ENCODE measurements around the gene IQGAP3.

The IQGAP3 gene

DNA sequence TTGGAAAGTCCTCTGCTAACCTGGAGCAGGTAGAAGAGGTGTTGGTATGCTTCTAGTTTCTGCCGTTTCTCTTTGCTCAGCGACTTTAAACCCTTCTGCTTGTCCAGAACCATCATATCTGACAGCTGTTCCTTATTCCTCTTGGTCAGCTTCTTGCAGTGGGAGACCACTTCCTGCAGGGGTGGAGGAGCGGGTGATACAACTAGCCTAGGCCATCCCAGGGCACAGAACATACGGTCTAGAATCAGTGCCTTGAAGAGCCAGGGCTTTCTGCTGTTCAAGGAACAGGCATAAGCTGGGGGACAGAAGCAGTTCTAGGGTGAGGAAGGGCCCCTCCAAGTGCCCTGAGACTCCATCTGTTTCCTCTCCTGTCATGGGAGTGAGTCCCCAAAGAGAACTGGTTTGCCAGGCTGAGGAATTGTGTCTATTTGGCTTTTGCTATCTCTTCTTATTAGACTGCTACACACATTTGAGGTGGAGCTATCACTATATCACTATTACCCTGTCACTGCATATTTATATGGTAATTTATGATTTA, 32.5 kb downstream of the IQGAP3 start:
- DNase-seq = no peak

DNA sequence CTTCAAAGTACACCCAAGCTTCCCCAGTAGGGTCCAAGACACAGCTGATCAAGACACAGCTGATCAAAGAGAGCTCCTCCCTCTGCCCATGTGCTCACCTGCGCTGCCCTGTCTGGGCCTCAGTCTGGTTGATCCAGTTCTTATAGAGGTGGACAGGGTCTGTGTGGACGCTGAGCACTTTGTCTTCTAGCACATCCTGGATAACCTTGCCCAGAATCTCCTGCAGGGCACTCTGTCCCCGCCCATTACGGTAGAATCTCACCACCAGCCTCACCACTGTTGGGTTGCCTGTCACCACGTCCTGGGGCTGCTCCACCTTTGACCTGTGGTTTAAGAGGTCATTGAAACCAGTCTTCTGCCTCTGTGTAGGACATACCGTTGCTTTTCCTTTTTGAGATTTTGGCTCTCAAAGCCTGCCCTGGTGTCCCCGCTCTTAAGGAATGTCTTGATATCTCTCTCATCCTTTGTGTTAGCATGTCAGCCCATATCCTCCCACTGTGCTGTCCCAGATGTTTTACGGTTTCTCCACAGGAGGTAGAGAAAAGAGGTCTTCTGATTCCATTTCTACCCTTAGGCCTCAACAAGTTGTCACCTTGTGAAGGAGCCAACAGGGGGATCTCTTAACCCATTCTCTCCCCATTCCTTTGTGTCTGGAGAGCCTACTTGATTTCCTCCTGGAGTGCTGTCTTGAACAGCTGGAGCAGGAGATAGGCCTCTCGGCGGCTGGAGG, 33.5 kb downstream of the IQGAP3 start:
- DNase-seq = no peak

DNA sequence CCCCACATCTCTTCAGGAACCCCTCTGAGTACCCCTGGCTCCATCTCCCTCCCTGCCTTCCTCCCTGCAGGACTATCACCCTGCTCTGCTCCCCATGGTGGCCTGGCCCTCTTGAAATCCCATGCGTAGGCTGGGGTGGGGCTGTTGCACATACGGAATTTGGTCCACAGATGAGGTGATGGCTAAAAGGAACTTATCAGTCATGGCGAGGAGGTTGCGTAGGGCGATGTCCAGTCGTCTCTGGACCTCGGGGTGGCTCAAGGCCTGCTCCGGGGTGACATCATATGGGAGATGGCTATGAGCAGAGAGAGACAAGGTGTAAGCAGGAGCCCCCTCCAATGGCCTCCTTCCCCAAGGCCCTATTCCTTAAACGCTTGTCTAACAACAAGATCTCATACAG, 35.3 kb downstream of the IQGAP3 start:
- DNase-seq = no peak

DNA sequence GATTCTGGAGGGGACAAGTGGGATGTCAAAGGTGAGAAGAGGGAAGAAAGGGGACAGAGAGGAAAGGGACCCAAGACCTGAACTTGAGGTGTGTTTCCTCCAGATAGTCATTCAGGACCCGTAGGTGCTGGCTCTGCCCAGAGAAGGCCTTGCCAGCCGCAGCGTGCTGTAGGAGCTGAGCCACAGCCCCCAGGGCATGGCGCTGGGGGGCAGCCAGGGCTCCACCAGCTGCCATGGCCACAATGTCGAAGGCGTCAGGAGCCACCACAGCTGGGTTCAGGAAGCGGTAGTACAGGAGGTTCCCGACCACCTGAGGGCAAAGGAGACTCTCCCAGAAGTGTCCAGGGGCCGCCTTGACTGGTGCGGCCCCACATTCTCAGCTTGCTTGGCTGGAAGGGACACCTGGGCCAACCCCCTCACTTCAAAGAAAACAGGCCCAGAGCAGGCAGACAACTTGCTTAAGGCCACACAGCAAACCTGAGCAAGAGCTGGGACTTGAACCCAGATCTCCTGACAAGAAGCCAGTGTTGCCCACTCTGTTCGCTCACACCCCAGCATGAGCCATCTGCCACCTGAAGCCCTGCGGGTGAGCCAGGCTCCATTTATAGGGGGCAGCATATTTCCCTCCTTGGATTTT, 37.8 kb downstream of the IQGAP3 start:
- DNase-seq = no peak

DNA sequence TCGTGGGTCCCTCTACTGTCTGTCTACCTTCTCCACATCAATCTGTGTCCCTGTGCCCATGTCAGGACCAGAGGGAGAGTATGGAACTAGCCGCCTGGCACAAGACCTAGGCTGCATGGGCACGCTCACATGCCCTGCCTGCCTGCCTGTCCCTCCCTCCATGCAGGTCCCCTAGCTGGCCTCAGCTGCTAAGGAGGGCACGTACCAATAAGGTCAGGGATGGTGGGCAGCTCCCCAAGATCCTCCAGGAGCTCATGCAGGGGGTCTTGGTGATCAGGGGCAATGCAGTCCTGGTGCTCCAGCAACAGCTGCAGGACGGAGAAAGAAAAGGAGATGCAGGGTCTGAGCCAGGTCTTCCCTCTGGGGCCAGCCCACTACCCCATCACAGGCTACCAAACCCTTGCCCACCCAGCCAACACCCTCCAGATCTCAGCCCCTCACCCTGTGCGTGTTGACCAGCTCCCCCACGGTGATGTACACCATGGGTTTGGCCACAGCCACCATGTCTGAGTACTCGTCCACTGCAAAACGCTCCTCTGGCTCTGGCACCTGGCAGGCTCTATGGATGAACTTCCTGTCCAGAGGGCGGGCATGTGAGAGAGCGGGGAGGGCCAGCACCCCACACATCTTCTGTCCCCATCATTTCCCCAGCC, 38.7 kb downstream of the IQGAP3 start:
- no peak for DNase-seq

DNA sequence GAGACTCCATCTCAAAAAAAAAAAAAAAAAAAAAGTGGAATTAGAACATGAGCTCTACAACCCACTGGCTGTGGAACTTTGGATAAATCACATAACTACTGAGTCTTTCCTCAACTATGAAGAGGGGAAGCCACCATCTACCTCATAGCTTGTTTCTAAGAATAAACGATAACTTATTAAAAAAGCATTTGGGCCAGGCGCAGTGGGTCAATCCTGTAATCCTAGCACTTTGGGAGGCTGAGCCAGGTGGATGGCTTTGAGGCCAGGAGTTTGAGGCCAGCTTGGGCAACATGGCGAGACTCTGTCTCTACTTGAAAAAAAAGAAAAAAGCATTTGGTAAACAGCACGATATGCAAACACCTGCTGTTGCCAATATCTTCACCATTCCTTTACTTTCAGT, 40.0 kb downstream of the IQGAP3 start:
- no peak for DNase-seq

DNA sequence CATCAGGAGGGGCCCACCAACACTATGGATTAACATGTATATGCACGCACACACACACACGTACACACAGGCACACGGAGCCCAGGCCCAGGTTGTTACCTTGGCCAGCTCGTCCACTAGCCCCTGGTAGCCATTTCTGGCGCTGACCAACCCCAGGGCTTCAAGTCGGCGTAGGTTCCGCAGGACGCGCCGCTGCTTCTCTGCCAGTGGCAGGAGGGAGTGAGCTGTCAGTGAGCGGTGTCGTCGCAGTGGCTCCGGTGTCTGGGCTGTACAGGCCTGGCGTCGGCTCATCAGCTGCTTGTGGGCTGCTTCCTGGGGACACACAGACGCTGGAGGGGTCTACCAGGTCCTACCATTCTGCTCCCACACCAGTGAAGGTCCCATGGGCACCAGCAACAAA, 42.4 kb downstream of the IQGAP3 start:
- DNase-seq = no peak

DNA sequence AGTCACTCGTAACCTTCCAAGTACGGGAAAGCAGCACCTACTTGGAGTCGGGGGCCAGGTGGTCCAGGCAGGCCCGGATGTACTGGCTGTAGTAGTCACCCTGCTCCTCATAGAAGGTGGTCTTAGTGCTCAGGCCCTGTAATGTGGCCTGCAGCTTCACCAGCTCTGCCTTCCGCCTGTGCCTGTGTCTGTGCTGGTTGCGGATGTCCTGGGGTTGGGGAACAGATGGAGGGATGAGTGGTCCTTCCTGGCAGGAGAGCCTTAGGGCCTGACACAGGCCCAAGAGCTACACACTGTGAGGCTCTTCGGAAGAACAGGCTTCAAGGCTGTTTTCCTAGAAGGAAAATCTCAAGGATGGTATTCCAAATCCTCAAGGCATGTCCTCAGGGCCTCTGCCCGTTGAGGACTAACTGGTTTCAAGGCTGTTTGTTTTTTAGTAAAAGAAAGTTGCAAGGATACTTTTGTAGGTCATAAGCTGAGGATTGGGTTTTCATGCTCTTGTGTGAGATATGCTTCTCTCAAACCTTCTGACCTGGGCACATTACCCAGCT, 43.4 kb downstream of the IQGAP3 start:
- DNase-seq = no peak

DNA sequence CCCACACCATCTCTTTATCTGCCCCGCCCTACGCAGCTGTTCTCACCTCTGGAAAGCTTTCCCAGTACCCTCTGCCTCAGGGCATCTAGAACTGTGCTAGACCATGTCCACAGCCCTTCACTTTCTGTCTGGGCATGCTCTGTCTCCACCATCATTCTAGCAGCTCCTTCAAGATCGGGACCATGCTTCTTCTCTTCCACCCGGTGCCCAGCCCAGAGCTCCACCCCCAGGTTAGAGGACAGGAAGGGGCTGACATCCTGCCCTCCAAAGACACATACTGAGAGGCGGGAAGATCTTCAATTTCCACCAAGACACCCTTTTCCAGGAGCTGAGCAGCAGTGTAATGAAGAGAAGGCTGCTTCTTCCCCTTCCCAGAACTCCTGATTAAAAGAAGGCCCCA, 44.1 kb downstream of the IQGAP3 start:
- no peak for DNase-seq

DNA sequence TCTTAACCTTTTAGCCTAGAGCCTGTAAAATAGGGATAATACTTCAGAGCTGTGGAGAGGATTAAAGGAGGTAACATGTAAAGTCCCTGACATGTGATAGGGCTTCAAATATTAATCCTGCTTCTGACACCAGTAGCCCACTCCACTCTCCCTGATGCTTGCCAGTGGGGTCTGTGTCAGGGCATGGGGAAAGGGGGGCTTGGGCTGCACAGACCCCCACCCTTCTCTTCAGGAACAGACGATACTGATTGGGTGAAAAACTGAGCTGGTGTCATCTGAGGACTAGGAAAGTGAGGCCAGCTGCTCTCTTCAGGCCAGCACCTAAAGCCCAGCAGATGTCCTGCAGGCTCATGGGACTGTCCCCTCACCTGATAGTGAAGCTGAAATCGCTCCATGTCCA, 44.8 kb downstream of the IQGAP3 start:
- no peak for DNase-seq

DNA sequence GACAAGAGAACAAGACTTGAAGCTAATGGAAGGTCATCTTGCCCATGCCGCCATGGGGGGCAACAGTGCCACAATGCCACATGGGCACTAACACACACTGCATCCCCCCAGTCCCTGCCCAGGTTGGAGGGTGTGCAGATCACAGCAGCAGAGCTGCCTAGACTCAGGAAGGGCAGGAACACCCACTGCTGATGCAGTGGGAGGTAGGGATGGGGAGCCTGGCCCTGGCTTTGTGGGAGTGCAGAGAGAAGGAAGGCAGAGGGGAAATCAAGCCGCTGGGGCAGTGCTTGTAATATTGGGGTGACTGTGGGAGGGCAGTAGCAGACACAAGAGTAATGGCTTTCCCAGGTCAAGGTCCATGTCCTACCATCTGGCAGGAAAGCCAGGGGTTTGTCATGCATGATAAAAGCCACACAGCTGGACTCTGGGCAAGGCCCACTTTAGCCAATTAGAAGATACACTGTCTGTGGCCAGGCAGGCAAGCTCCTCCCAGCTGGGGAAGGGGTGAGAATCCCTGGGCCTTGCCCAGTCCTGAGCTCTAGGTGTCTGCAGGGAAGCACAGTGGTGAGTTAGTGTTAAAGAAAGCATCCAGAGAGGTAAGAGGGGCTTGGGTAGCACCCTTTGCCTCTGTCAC, 46.4 kb downstream of the IQGAP3 start:
- no peak for DNase-seq

DNA sequence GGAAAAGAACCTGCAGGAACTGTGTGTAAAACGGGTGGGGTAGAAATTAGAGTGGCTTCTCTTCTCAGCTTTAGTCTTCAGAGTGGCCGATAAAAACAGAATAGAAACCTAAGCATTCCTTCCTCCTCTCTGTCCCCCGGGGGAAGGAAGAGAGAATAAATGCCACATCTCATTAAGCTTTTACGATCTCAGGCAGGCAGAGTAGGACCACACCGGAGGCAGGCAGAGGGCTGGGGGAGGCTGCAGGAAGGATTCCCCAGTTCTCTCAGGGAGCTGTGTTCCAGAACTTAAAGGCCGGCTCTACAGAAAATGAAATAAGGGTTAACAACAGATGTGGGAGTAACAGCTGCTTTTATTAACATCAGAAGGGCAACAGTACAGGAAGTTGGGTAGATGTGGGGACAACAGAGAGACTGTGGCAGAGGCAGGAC, 47.3 kb downstream of the IQGAP3 start:
- DNase-seq = no peak

DNA sequence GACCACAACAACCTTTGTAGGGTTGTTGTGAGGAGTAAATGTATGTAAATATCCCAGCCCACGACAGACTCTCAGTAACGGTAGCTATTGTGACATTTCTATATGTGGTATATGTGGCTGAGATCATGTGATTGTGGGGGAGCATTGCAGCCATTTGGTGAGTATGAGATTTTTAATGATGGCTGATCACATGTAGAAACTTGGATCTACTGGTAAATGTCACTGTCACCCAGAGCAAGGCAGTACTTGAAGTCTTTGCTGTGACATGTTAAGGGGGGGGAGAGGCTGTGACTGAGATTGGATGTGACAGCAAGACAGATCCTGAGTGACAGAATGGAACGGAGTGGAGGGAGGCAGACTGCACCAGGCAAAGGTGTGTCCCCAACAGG, 47.9 kb downstream of the IQGAP3 start:
- DNase-seq = no peak

DNA sequence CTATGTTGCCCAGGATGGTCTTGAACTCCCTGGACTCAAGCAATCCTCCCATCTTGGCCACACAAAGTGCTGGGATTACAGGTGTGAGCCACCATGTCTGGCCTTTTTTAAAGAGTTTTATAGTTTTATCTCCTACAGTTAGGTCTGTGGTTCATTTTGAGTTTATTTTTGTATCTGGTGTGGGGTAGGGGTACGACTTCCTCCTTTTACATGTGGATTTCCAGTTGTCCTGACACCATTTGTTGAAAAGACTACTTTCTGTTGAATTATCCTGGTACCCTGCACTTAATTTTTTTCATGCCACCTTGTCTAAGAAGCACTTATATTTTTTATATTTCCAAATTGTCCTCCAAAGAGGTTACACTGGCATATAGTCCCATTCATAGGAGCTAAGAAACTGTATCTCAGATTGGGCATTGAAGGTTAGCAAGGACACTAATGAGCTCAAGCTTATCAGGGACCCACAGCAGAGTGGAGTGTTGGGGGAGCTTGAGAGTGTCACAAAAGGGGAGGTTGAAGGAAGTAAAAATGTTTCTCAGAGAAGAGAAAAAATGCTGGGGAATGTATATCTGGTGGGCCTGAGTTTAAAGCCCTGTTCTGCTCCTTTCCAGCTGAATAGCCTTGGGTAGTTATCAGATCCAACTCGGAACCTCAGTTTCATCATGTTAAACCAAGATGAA, 48.4 kb downstream of the IQGAP3 start:
- no peak for DNase-seq

DNA sequence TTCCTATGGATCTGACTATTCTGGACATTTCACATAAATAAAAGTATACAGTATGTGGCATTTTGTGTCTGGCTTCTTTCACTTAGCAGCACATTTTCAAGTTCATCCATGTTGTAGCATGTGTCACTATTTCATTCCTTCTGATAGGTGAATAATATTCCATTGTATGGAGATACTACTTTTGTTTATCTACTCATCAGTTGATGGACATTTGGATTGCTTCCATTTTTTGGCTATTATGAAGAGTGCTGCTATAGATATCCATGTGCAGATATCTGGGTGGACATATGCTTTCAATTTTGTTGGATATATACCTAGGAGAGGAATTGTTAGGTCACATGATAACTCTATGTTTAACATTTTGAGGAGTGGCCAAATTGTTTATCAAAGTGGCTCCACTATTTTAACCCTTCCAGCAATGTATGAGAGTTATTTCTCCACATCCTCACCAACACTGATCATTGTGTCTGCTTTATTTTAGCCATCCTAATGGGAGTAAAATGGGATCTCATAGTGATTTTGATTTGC, 49.9 kb downstream of the IQGAP3 start:
- DNase-seq = no peak

DNA sequence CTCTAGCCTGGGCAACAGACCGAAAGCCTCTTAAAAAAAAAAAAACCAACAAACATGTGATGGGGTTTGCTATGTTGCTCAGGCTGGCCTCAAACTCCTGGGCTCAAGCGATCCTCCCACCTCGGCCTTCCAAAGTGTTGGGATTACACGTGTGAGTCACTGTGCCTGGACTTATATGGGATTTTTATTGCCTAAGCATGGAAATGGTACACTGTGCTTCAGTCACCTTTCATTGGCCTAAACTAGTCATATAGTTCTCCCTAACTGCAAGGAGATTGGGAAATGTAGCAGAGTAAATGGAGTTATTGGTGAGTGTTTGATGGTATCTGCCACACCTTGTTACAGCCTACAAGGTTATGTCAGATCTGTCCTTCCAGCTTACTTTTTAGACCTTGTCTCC, 54.6 kb downstream of the IQGAP3 start:
- DNase-seq = no peak

DNA sequence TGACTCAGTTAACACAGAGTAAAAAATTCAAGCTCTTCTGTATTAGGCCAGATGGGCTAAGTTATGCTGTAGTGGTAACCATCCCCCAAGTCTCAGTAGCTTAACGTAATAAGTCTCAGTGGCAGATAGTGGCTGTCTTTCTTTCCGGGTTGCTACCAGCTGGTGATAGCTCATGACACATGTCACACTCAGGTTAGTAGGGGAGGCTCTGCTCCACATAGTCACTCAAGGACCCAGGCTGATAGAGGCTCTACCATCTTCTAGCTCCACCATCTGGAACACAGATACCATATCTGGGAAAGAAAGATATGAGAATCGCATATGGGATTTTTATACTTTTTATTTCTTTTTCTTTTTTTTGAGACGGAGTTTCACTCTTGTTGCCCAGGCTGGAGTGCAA, 55.5 kb downstream of the IQGAP3 start:
- no peak for DNase-seq

DNA sequence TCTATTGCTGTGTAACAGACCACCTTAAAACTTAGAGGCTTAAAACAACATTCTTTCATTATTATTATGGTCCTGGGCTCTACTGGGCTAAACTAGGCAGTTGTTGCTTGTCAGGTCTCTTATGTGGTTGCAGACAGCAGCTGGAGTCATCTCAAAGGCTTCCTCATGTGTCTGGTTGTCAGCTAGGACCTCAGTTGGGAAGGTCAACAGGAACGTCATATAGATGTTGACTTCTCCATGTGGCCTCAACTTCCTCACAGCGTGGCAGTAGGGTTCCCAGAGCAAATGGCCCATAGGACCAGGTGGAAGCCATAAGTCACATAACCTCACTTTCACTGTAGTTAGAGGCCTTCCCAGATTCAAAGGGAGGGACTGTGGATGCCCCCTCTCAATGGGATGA, 56.4 kb downstream of the IQGAP3 start:
- DNase-seq = no peak

DNA sequence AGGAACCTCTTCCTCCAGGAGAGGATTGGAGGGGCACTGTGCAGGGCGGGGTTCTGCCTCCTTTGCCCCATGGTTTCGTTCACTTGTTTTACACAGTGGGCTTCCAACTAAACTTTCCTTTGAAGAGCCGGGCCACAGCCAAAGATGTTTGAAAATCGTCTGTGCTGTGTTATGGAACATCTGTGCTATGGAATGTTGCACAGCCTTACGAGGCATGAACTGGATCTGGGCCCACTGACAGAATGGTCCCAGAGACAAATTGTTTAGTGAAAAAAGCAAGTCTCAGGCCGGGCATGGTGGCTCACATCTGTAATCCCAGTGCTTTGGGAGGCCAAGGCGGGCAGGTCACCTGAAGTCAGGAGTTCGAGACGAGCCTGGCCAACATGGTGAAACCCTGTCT, 59.2 kb downstream of the IQGAP3 start:
- no peak for DNase-seq

DNA sequence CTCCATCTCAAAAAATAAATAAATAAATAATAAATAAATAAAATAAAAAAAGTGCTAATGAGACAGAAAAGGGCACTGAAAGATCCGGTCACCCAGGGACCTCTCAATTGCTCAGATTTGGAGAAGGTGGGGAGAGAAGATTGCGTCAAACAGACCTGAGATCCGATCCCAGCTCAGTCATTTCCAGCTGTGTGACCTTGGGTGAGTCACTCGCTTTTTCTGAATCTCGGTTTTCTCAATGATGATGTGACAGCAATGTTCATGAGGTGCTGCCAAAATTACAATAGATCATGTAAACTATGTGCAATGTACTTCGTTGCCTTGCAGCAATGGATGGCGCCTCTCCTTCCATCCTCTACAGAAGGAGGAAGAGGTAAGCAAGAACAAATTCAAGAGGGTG, 60.7 kb downstream of the IQGAP3 start:
- DNase-seq = no peak

DNA sequence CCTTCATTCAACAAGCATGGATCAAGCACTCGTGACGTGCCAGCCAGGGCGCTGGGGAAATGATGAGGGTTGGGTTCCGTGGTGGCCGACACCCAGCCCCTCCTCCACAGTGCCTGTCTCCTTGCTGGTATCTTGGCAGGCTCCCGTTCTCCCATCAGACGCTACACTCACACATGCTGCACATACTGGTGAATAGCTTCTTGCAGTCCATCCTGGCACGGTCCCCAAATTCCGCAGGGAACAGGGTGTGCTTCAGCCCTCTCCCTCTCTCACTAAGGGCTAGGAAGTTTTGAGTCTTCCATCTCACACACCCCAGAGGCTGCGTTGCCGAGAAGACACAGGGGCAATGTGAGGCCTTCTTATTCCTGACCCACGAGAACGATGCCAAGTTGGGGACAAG, 61.7 kb downstream of the IQGAP3 start:
- DNase-seq = no peak

DNA sequence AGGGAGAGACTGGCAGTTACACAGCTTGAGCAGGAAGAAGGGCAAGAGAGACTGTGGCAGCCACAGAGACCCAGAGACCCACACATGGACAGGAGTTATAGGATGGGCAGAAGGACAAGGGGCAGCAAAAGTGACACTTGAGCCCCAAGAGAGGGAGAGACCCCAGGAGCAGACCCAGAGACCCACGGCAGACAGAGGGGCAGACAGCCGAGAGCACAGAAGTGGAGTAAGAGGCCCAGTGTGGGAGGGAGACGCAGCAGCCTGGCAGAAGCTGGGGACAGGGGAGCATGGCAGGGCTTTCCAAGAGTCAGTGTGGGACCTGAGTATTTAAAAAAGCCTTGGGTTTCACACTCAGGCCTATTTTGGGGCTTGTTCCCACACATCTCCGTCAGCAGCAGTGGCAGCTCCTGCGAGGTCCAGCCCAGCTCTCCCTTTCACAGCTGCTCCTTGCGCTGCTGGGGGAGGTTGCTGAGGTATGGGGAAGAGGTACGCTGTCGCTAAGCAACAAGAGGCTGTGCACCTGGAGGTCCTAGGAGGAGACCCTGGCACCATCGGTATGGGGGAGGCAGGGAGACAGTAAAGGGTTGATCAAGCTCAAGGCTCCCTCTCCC, 62.8 kb downstream of the IQGAP3 start:
- no peak for DNase-seq
